ENCODE measurements around the gene ELAC2.

ELAC2 gene

GRCh38 chr17:13014801-13015200, 3.0 kb downstream of the ELAC2 start:
- Histone ChIP-seq H3K4me1 (ENCODE audit: control insufficient read depth, low read depth, low read length) (peaks cover 5% of the 10 kb centered on the region), H3K4me3 (ENCODE audit: low read length) (no peak overlapping the region), H3K36me3 (ENCODE audit: control insufficient read depth, low read depth, low read length) (peaks cover 61% of the 10 kb centered on the region), H3K27me3 (ENCODE audit: control insufficient read depth, insufficient read depth, low read length) (no peaks in the 10 kb centered on the region), H3K9me3 (ENCODE audit: control insufficient read depth, low read depth, low read length) (no peaks in the 10 kb centered on the region), H3K27ac (ENCODE audit: low read length) (no peak overlapping the region), H3K9ac (ENCODE audit: low read length) (no peak overlapping the region)

- peaks cover 74% of the 10 kb centered on the region for H3K36me3 ChIP-seq (ENCODE audit: control insufficient read depth, low read depth, low read length)
- no peak overlapping the region for H3K9ac ChIP-seq (ENCODE audit: low read length)
- no peaks in the 10 kb centered on the region for H3K27me3 ChIP-seq (ENCODE audit: control insufficient read depth, insufficient read depth, low read length)
These were observed 6.9 kb downstream of the ELAC2 start for GRCh38 chr17:13010959-13011358.

GRCh38 chr17:13008461-13008860, 9.4 kb downstream of the ELAC2 start:
- Histone ChIP-seq H3K9me3 (ENCODE audit: control insufficient read depth, low read depth, low read length) (no peaks in the 10 kb centered on the region), H3K4me1 (ENCODE audit: control insufficient read depth, low read depth, low read length) (no peaks in the 10 kb centered on the region), H3K27me3 (ENCODE audit: control insufficient read depth, insufficient read depth, low read length) (no peaks in the 10 kb centered on the region), H3K9ac (ENCODE audit: low read length) (no peak overlapping the region), H3K4me3 (ENCODE audit: low read length) (no peak overlapping the region), H3K27ac (ENCODE audit: low read length) (no peak overlapping the region), H3K36me3 (ENCODE audit: control insufficient read depth, low read depth, low read length) (peaks cover 73% of the 10 kb centered on the region)

More at GRCh38 chr17:13010959-13011358, 6.9 kb downstream of the ELAC2 start:
- no peak overlapping the region for H3K4me3 ChIP-seq (ENCODE audit: low read length)
- no peaks in the 10 kb centered on the region for H3K9me3 ChIP-seq (ENCODE audit: control insufficient read depth, low read depth, low read length)
- no peaks in the 10 kb centered on the region for H3K4me1 ChIP-seq (ENCODE audit: control insufficient read depth, low read depth, low read length)
- no peak overlapping the region for H3K27ac ChIP-seq (ENCODE audit: low read length)

- Histone ChIP-seq H3K27me3 (ENCODE audit: control insufficient read depth, insufficient read depth, low read length) (no peaks in the 10 kb centered on the region), H3K36me3 (ENCODE audit: control insufficient read depth, low read depth, low read length) (peaks cover 71% of the 10 kb centered on the region), H3K9ac (ENCODE audit: low read length) (no peak overlapping the region), H3K9me3 (ENCODE audit: control insufficient read depth, low read depth, low read length) (no peaks in the 10 kb centered on the region), H3K27ac (ENCODE audit: low read length) (no peak overlapping the region), H3K4me3 (ENCODE audit: low read length) (no peak overlapping the region), H3K4me1 (ENCODE audit: control insufficient read depth, low read depth, low read length) (no peaks in the 10 kb centered on the region)
These were observed 12.3 kb downstream of the ELAC2 start for GRCh38 chr17:13005530-13005929.

GRCh38 chr17:13004336-13004735, 13.5 kb downstream of the ELAC2 start:
- no peak overlapping the region for H3K27ac ChIP-seq (ENCODE audit: low read length)
- H3K36me3 ChIP-seq (ENCODE audit: control insufficient read depth, low read depth, low read length): peaks cover 75% of the 10 kb centered on the region
- no peaks in the 10 kb centered on the region for H3K27me3 ChIP-seq (ENCODE audit: control insufficient read depth, insufficient read depth, low read length)
- H3K4me3 ChIP-seq (ENCODE audit: low read length): no peak overlapping the region
- H3K9me3 ChIP-seq (ENCODE audit: control insufficient read depth, low read depth, low read length): no peaks in the 10 kb centered on the region
- H3K4me1 ChIP-seq (ENCODE audit: control insufficient read depth, low read depth, low read length): no peaks in the 10 kb centered on the region
- H3K9ac ChIP-seq (ENCODE audit: low read length): no peak overlapping the region

- Histone ChIP-seq H3K36me3 (ENCODE audit: control insufficient read depth, low read depth, low read length) (peaks cover 76% of the 10 kb centered on the region), H3K27me3 (ENCODE audit: control insufficient read depth, insufficient read depth, low read length) (no peaks in the 10 kb centered on the region), H3K4me1 (ENCODE audit: control insufficient read depth, low read depth, low read length) (no peaks in the 10 kb centered on the region)
These were observed 13.9 kb downstream of the ELAC2 start for GRCh38 chr17:13003927-13004326.

GRCh38 chr17:13003454-13003851, 14.4 kb downstream of the ELAC2 start:
- Histone ChIP-seq H3K4me1 (ENCODE audit: control insufficient read depth, low read depth, low read length) (no peaks in the 10 kb centered on the region), H3K36me3 (ENCODE audit: control insufficient read depth, low read depth, low read length) (peaks cover 77% of the 10 kb centered on the region), H3K27me3 (ENCODE audit: control insufficient read depth, insufficient read depth, low read length) (no peaks in the 10 kb centered on the region), H3K4me3 (ENCODE audit: low read length) (no peak overlapping the region), H3K9me3 (ENCODE audit: control insufficient read depth, low read depth, low read length) (no peaks in the 10 kb centered on the region), H3K27ac (ENCODE audit: low read length) (no peak overlapping the region), H3K9ac (ENCODE audit: low read length) (no peak overlapping the region)

More at GRCh38 chr17:13003927-13004326, 13.9 kb downstream of the ELAC2 start:
- Histone ChIP-seq H3K9ac (ENCODE audit: low read length) (no peak overlapping the region), H3K27ac (ENCODE audit: low read length) (no peak overlapping the region), H3K4me3 (ENCODE audit: low read length) (no peak overlapping the region), H3K9me3 (ENCODE audit: control insufficient read depth, low read depth, low read length) (no peaks in the 10 kb centered on the region)

GRCh38 chr17:13002761-13003453, 14.9 kb downstream of the ELAC2 start:
- no peak overlapping the region for H3K4me3 ChIP-seq (ENCODE audit: low read length)
- no peak overlapping the region for H3K9ac ChIP-seq (ENCODE audit: low read length)
- H3K9me3 ChIP-seq (ENCODE audit: control insufficient read depth, low read depth, low read length): no peaks in the 10 kb centered on the region
- no peaks in the 10 kb centered on the region for H3K27me3 ChIP-seq (ENCODE audit: control insufficient read depth, insufficient read depth, low read length)
- H3K4me1 ChIP-seq (ENCODE audit: control insufficient read depth, low read depth, low read length): no peaks in the 10 kb centered on the region
- H3K36me3 ChIP-seq (ENCODE audit: control insufficient read depth, low read depth, low read length): peaks cover 81% of the 10 kb centered on the region
- H3K27ac ChIP-seq (ENCODE audit: low read length): no peak overlapping the region

- Histone ChIP-seq H3K27me3 (ENCODE audit: control insufficient read depth, insufficient read depth, low read length) (no peaks in the 10 kb centered on the region), H3K36me3 (ENCODE audit: control insufficient read depth, low read depth, low read length) (peaks cover 85% of the 10 kb centered on the region), H3K9me3 (ENCODE audit: control insufficient read depth, low read depth, low read length) (no peaks in the 10 kb centered on the region), H3K27ac (ENCODE audit: low read length) (no peak overlapping the region), H3K9ac (ENCODE audit: low read length) (no peak overlapping the region), H3K4me3 (ENCODE audit: low read length) (no peak overlapping the region), H3K4me1 (ENCODE audit: control insufficient read depth, low read depth, low read length) (no peaks in the 10 kb centered on the region)
These were observed 15.7 kb downstream of the ELAC2 start for GRCh38 chr17:13001991-13002615.

- Histone ChIP-seq H3K4me3 (ENCODE audit: low read length) (no peak overlapping the region), H3K36me3 (ENCODE audit: control insufficient read depth, low read depth, low read length) (peaks cover 96% of the 10 kb centered on the region), H3K9me3 (ENCODE audit: control insufficient read depth, low read depth, low read length) (no peaks in the 10 kb centered on the region), H3K27me3 (ENCODE audit: control insufficient read depth, insufficient read depth, low read length) (no peaks in the 10 kb centered on the region), H3K27ac (ENCODE audit: low read length) (no peak overlapping the region), H3K4me1 (ENCODE audit: control insufficient read depth, low read depth, low read length) (no peaks in the 10 kb centered on the region), H3K9ac (ENCODE audit: low read length) (no peak overlapping the region)
These were observed 17.3 kb downstream of the ELAC2 start for GRCh38 chr17:13000561-13000960.

GRCh38 chr17:12998874-12999273, 19.0 kb downstream of the ELAC2 start:
- H3K36me3 ChIP-seq (ENCODE audit: control insufficient read depth, low read depth, low read length): peaks cover 95% of the 10 kb centered on the region
- H3K27me3 ChIP-seq (ENCODE audit: control insufficient read depth, insufficient read depth, low read length): no peaks in the 10 kb centered on the region
- H3K27ac ChIP-seq (ENCODE audit: low read length): no peak overlapping the region
- no peak overlapping the region for H3K4me3 ChIP-seq (ENCODE audit: low read length)
- no peaks in the 10 kb centered on the region for H3K9me3 ChIP-seq (ENCODE audit: control insufficient read depth, low read depth, low read length)
- no peak overlapping the region for H3K9ac ChIP-seq (ENCODE audit: low read length)
- no peaks in the 10 kb centered on the region for H3K4me1 ChIP-seq (ENCODE audit: control insufficient read depth, low read depth, low read length)

GRCh38 chr17:12998461-12998860, 19.4 kb downstream of the ELAC2 start:
- H3K4me1 ChIP-seq (ENCODE audit: control insufficient read depth, low read depth, low read length): no peaks in the 10 kb centered on the region
- no peak overlapping the region for H3K27ac ChIP-seq (ENCODE audit: low read length)
- no peak overlapping the region for H3K9ac ChIP-seq (ENCODE audit: low read length)
- no peaks in the 10 kb centered on the region for H3K27me3 ChIP-seq (ENCODE audit: control insufficient read depth, insufficient read depth, low read length)
- H3K36me3 ChIP-seq (ENCODE audit: control insufficient read depth, low read depth, low read length): peaks cover 95% of the 10 kb centered on the region
- H3K9me3 ChIP-seq (ENCODE audit: control insufficient read depth, low read depth, low read length): no peaks in the 10 kb centered on the region
- no peak overlapping the region for H3K4me3 ChIP-seq (ENCODE audit: low read length)
